ENCODE data around the gene L3MBTL4.
"Not testable (repeated sequence)": the region's sequence is repeated elsewhere in the genome, so short reads cannot be mapped to it uniquely, and the experiment has no call there.

L3MBTL4 gene

DNA sequence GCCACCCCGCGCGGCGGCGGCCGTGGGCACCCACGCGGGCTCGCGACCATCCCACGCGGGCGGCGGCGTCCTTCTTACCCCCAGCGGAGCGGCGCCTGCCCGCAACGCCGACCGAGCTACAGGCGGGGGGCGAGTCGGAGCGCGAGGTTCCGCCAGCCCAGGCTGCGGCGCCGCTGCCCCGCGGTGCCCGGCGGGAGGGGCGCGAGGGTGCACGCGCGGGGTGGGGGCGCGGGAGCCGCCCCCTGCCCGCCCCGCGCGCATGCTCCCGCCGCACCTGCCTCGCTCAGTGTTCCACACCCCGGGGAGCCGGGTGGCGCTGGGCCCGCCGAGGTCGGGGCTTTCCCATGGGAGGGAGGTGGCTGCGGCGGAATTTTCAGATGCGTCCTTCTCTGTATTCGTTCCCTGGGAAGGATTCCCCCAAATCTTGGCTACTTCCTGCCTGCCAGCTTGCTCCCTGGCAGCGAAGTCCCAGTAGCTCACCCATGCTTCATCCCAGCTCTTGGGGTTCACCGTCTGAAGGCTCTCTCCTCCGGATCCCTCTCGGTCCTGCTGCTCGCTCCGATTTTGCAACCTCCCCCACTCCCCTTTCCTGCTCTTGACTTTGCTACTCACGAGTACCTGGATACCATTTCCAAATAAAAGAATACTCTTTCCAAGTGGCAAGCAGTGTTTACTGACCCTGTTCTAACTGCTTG lies at the start of gene L3MBTL4:
TSS of gene L3MBTL4 (minus strand) at position 189 of the 695 bp plus-strand sequence. CDS start 103,286 bp downstream, outside the sequence.
- DNase-seq: peak; percentile 52 to 70

DNA sequence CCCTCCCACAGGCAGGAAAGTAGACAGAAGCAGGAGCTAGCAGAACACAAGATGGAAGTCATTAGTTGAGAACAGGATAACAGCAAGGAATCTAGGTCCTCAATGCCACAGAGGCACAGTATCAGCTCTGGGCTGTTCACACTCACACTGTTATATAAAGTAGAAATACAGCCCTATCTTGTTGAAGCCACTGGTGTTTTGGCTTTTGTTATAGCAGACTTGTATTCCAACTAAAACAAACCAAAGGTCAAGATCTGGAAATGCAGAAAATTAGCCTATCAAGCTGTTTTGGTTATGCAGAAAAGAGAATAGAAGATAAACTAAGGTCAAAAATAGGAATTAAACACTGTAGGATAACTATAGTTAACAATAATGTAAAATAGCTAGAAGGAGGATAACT lies 37.5 kb upstream of the L3MBTL4 start:
- DNase-seq: no peak

DNA sequence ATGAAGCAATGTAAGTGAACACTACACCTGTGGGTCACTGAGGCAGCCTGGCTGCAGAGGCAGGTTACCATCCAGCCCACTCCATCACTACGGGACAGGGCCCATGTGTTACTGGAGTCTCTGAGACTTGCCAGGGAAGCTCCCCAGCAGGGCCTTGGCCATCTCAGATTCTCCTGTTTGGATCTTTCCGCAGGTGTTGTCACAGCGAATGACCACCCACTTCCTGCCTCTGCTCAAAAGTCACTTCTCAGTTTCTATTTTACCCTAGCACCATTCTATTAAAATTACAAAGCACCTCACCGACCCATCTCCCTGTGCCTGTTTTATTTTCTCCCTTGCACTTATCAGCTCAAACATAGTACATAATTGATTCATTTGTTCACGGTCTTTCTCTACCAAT lies 34.5 kb upstream of the L3MBTL4 start:
- no peak for DNase-seq

DNA sequence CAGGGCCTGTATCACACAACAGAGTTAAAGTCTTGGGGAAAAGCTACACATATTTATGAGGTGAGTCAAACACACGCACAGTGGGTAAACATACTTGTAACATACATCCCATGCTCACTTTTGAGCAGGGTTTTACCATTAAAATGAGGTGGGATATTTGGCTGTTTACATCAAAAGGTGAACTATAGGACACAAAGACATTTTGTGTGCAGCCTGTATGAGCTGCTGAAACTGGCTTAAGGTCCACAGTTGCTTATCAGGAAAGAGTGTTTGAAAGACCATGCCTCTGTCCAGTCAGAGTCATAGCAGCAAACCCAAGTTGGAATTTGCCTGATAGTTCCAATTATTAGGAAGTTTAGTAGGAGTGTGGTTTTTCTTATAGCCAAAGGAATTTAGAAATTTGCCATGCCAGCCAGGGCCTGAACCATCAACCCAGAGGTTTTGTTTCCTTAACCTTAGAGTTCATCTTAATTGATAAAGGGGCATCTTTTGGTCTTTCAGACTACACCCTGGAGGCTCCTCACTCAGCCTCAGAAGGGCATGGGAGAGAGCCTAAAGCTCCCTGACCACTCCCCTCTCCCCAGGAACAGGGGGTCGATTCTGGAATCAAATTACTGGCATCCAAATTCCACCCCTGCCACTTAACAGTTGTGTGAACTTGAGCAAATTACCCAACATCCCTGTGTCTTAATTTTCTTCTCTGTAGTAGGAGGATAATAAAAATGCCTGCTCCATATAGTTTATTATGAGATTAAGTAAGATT lies 29.9 kb upstream of the L3MBTL4 start:
- no peak for DNase-seq

DNA sequence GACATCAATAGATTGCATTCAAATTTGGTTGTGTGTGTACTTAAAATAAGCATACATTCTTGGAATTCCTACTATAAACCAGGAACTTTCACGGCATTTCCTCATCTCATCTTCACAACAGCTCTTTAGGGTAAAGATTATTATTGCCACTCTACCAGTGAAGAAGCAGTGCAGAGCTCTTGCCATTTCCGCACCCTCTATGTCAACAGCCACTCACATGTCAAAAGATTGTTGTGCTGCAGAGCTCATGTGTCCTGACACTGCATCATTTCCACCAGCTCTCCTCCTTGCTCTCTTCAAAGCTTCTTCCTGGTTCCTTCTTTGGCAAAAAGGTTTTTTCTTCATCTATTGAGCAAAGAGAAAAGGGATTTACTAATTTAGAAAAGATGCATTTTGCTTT lies 26.5 kb upstream of the L3MBTL4 start:
- no peak for DNase-seq

DNA sequence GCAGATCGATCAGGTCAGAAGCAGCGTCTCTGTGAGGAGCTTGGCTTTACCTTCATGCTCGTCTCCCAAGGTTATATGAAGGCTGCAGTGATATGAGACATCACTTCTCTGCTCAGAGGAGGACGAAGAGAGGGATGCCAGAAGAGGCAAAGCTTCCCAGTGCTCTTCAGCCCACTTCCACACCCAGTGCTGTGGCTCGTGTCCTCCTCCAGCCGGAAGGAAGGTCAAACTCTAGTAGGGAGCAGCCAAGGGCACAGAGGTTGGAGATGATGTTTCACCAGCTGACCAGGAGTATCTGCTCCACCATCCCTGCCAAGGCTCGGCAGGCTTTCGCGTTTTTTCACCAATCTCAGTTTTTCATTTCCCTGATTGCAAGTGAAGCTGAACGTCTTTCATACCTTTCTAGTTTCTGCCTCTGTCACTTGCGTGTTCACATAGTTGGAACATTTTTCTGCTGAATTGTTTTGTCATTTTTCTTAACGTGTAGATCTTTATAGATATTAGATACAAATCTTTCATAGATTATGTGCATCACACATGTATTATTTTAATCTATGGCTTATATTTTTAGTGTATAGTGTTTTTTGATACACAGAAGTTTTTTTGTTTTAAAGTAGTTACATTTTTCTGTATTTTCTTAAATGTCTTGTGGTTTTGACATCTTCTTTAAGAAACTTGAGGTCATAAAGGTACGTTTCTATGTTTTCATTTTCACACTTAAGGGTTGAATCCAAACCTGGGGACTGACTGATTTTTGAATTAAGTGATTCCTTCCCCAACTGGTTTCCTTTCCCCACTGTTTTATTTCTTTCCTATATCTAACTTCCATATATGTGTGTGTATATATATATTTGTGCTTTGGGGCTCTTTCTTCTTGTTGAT lies 23.5 kb upstream of the L3MBTL4 start:
- DNase-seq: no peak

DNA sequence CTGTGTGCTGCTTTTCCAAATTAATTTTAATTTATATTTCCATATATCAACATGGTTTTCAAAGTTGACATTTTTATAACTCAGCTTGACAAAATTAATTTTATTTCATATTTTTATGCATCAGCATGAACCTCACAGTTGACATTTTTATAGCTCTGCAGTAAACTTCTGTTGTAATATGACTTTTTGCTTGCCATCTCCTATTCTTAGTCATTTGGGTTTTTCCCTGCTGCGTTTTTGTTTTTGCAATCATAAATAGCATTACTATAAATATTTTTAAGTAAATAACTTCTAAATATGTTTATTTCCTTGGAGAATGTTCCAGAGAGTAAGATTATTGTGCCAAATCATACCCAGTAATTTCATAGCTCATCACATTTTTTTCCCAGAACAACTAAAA lies 21.0 kb upstream of the L3MBTL4 start:
- DNase-seq: no peak

DNA sequence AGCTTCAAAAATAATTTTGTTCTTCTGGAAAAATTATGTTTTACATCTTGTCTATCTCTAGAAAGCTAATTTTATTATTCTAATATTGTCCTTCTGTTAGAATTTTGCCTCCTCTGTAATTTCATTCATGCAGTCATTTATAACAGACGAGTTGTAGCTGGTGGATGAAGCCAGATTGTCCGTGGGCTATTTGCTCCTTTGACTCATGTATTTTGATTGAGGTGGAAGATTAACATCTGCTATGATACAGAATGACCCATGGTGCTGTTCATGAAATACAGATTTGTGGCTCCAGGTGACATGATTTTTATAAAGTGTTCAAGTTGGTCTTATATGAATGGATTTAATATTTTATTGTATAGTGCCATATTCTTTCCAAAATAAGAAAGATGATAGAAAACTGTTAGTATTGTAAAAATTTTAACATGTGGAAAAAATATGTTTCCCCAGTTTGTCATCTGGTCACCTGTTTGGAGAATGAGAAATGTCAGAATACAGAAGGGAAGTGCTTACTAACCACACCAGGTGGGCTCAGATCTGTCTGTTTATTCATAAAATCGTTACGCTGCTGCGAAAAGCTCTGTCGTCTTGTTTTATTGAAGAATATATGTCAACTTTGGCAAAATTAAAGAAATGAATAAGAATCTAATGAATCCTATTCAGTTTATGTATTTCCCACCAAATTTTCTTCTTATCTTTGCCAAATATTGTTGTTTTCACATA lies 20.4 kb upstream of the L3MBTL4 start:
- no peak for DNase-seq

DNA sequence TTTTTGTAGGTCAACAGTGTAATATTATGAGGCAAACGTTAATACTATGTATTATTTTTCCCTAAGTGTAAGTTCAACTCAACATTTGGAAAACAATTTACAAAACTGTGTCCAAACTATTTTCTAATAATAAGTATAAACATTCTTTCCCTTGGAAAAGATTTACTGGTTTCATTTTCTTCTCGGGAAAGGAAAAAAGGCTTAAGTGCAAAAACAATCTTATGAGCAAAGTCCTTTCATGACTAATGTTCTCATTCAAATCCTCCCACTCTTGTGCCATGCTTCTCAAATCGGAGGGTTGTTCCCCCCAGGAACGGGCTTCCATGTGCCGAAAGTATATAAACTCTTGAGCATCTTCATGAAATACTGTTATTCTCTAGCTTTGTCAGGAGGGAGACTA lies 19.8 kb upstream of the L3MBTL4 start:
- DNase-seq: no peak

DNA sequence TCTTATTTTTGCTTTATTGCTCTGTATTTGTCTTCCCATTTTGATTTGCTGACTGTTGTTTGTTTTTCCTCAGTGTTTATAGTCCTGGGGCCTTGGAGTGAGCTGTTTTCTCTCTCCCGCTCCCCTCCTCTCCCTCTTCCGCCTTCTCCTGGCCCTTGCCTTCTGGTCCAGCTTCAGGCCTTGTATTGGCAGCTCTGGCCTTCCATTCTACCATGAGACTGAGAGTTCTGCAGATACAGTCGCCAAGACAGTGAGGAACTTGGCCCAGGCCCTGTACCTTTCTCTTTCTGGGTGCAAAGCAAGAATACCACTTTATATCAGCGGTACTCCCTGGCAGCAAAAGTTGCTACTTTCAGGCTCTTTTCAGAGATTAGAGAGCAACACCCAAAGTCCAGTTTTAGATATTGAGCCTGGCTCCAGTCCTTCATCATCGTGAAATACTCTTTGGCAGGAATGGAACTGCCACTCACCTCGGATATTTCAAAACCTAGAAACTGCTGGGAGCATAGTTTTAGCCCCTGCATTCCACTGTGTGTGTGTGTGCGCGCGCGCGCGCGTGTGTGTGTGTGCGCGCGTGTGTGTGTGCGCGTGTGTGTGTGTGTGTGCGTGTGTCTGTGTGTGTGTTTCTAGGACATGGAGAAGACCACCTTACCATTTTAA lies 17.1 kb upstream of the L3MBTL4 start:
- no peak for DNase-seq

DNA sequence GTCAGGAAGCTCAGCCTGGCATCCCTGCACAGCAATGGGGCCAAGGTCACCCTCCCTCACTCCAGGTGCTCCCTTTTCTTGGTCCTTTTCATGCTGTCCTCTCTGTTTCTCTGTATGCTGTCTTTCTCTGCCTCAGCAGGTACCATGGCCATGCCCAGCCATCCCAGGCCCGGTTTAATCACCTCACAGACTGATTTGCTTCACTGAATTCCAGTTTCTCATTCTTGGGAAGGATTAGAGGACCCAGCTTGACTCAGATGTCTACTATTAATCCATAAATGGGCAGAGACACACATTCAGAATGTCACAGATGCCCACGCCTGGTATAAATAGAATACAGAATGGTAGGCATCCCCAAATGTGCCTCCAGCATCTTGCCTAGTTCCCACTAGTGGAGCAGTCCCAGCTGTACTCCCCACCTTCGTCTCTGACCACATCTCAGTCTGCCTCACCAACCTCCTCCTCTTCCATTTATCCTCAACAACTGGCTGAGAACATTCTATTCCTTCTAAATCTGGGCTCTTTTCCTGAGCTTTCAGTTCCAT lies 14.2 kb upstream of the L3MBTL4 start:
- DNase-seq: no peak

DNA sequence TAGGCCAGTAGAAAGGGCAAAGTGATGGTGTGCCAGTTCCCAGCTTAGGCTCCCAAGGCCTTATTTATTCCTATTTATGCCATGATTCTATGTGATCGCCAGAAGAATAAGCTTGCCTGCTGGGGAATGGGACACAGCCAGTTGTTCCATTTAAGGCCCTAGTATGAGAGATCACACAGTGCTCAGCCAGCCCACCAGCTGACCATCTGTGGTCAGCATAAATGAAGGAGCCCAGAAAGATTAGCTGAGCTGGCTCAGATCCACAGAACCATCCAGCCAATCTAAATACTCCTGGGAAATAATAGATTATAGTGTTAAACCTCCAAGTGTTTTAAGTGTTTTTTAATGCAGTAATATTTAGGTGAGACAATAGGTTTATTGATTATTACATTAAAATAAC lies 12.6 kb upstream of the L3MBTL4 start:
- no peak for DNase-seq

DNA sequence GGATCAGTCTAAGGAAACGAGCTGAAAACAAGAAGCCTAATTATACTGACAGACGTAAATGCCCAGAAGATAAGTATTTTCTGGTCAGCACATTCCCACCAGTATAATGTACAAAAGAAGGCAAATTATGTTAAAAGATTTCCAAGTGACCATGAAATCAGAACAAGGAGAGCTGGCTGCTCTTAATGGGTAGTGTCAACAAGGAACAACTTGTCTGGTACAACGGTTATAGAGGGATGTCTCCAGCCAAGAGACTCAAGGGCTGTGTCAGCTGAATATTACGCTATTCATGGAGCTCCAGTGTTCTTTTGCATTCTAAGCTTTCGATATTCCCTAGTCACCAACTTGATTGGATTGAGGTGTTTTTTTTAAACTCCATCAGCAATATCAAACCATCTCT lies 8.6 kb upstream of the L3MBTL4 start:
- no peak for DNase-seq

DNA sequence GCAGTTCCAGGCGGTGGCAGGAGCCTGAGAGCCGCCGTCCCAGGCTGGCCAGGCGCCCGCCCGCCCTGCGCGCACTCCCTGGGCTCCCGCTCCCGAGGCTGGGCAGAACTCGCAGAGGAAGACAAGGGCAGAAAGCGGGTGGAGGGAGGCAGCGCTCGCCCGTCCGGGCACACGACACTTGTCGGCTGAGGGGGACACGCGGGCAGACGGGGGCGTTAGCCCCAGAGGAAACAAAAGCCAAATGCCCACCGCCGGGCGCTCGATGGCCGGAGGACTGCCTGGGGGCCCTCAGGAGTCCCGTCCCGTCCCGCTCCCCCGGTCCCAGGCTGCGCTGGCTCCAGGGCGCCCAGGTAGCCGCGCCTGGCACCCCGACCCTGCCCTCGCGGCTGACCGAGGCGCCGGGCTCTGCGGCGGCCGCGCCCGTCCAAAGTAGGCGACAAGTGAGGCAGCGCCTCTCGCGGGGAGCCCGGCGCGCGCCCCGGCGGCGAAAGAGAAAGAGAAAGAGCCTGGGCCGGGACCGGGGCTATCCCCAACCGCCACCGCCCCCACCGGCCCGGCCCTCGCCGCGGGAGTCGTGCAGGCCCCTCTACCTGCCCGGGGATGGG lies 491 bp downstream of the L3MBTL4 start:
- peak; percentile 15 to 41 for DNase-seq

DNA sequence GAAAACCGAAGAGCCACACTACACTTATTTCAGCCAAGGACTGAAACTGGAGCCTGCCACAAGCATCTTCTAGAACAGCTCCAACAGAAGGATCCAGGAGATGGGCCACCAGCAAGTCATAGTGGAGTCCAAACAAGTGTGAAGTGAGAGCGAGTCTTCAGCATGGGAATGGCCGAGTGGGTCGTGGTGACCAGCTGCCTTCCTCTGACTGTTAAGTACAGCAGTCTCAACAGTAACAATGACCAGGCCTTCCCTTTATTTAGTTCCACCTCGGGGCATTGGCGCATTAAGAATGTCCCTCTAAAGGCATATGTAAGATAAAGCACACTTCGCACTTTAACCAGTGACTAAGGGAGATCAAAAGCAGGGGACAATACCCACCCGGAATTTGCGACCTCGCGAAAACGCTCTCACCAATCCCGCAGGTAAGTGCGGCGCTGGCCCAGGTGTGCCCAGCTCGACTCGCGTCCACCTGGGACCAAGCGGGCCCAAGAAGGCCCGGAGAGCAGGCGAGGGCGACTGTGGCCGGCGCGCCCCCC lies 1.1 kb downstream of the L3MBTL4 start:
- peak in 1 of 2 experiments; percentile 27 for DNase-seq

DNA sequence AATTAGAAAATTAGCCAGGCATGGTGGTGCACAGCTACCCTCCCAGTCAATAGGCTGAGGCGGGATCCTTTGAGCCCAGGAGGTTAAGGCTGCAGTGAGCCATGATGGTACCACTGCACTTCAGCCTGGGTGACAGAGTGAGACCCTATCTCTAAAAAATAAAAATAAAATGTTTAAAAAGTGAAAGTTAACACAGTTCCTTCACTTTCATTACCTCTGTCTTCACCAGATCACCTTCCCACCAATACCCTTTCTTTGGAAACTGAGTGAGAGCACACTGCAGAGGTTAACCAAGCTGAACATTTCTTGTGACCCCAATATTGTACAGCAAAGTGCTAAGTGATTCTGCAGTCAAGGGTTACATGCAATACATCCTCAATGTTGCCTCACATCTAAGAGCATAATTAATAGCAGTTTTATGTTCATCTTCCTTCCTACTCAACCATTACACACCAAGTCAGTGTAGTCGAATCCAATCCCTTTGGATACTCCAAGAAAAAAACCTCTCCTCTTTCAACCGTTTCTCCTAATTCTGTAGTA lies 1.7 kb downstream of the L3MBTL4 start:
- no peak for DNase-seq

DNA sequence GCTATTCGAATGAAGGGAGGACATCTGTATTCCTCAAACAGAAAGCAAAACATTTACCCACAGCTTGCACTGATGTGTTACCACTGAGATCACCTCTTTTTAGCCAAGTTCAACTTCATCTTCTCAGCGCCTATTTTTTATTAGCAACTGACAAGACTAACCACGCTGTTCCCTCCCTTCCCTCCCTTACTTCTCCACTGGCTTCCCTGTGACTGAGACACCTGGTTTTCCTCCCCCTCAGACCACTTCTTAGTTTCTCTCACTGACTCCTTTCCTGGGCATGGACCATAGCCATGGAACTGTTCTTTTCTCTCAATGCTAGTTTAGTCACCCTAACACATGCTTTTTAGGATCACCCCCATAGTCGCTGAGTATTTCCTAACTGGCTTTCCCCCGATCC lies 3.3 kb downstream of the L3MBTL4 start:
- no peak for DNase-seq

DNA sequence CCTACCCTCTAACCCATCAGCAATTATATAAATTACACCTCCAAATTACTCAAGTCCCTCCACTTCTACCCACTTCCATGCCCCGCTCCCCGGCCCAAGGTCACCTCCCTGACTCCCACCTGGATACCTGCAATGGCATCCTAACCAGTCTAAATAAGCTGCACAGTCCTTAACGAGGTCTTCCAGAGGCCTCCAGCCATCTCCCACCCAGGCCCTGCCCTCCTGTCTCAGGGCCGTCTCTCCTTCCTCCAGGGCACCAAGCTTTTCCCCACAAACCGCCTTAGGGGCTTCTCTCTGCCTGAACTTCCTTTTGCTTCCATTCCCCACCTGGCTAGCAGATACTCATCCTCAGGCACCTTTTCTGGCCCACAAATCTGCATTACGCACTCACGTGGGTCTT lies 4.8 kb downstream of the L3MBTL4 start:
- no peak for DNase-seq

DNA sequence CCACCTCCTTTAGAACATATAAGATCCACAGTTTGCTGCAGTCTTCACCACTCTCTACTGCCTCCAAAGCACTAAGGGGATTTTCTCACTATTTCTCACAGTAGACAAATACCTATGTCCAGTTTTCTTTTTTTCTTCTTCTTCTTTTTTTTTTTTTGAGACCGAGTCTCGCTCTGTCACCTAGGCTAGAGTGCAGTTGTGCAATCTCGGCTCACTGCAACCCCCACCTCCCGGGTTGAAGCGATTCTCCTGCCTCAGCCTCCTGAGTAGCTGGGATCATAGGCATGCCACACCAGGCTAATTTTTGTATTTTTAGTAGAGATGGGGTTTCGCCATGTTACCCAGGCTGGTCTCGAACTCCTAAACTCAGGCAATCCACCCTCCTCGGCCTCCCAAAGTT lies 6.2 kb downstream of the L3MBTL4 start:
- DNase-seq: not testable (repeated sequence)

DNA sequence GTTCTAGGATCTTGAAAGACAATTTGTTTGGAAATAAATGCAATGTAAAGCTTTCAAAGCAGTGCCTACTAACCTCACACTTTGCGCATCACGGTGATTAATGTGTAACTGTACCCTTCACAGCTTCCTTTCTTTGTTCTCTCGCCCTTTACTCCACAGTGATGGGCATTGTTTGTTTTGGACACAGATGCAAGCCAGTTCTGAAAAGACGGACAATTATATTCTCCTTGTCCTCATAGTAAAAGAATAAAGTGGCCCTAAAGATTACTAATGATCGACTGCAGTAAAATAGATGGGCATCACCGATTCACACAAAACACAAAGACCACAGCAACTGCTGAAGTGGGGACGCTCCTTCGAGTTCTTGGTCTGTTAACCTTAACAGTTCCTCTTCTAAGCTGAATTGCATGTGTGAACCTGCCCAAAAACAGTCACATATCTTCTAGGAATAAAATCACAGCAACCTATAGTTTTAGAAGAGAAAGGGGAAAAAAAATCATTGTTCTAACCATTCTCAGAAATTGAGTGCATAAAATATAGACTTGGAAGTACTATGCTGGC lies 7.7 kb downstream of the L3MBTL4 start:
- peak in 1 of 2 experiments; percentile 59 for DNase-seq

All from NCI-H2081 (cell line).